Hepatocyte (in vitro differentiated cells): ENCODE results near the gene RPS3A.

Source experiments
- EZH2 ChIP-seq: fragments of 200-600 bp; sonication (generic); IDR thresholded peaks from 2 replicates; pipeline ENCODE4 v1.6.1; 2016; ENCODE audit warnings: antibody characterized with exemption, mild to moderate bottlenecking, borderline replicate concordance
- EZH2phosphoT487 ChIP-seq: fragments of 200-600 bp; sonication (generic); IDR thresholded peaks from one replicate; pipeline ENCODE4 v1.6.1; 2018; ENCODE audit warnings: antibody characterized with exemption, mild to moderate bottlenecking, low read depth, moderate library complexity; ENCODE audit not compliant: unreplicated experiment, severe bottlenecking
- TF ChIP-seq, protein P1 (sequence below): fragments of 200-600 bp; sonication (generic); IDR thresholded peaks from 2 replicates; pipeline ENCODE4 v1.5.1; 2016; ENCODE audit warnings: antibody characterized with exemption, mild to moderate bottlenecking; ENCODE audit not compliant: poor library complexity

DNA sequence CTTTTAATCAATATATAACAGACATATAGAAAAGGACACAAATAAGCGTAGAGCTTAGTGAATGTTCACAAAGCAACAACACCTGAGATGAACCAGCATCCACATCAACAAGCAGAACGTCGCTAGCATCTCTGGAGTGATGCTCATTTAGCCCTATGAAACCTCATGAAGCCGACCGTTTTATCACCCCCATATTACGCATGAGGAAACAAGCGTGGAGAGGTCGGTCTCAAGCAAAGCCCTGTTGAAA, 524 bp upstream of the RPS3A start:
- TF ChIP-seq, protein P1, sequence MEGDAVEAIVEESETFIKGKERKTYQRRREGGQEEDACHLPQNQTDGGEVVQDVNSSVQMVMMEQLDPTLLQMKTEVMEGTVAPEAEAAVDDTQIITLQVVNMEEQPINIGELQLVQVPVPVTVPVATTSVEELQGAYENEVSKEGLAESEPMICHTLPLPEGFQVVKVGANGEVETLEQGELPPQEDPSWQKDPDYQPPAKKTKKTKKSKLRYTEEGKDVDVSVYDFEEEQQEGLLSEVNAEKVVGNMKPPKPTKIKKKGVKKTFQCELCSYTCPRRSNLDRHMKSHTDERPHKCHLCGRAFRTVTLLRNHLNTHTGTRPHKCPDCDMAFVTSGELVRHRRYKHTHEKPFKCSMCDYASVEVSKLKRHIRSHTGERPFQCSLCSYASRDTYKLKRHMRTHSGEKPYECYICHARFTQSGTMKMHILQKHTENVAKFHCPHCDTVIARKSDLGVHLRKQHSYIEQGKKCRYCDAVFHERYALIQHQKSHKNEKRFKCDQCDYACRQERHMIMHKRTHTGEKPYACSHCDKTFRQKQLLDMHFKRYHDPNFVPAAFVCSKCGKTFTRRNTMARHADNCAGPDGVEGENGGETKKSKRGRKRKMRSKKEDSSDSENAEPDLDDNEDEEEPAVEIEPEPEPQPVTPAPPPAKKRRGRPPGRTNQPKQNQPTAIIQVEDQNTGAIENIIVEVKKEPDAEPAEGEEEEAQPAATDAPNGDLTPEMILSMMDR, result no peak
- TF ChIP-seq EZH2 (no peak), EZH2phosphoT487 (no peak)
